ENCODE data around the gene PRH2. TPM values are rescaled to one million over a fixed set of nuclear protein-coding genes. Genes with fewer than 3 reads are reported as not detected.

Gene PRH2
- polyA plus RNA-seq, 1 of the 3 experiments (the other 2 are of a cell fraction), result not detected

DNA sequence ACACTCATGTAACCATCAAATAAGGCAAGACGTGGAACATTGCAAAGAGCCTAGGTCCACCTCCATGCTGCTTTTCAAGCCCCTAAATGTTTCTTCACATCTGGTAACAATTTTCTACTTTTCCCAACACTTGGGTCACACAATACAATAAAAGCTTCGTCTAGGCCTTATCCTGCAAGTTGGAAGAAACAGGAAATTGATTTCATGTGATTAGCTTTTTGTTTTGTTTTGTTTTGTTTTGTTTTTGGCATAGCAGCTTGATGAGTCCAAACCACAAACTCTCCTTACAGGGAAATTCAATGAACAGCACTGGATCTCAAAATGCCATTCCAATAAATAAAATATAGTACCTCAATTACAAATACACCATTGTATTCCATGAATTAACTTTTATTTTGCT, 38.4 kb downstream of the PRH2 start:
- POLR2A ChIA-PET, result no interaction called here

DNA sequence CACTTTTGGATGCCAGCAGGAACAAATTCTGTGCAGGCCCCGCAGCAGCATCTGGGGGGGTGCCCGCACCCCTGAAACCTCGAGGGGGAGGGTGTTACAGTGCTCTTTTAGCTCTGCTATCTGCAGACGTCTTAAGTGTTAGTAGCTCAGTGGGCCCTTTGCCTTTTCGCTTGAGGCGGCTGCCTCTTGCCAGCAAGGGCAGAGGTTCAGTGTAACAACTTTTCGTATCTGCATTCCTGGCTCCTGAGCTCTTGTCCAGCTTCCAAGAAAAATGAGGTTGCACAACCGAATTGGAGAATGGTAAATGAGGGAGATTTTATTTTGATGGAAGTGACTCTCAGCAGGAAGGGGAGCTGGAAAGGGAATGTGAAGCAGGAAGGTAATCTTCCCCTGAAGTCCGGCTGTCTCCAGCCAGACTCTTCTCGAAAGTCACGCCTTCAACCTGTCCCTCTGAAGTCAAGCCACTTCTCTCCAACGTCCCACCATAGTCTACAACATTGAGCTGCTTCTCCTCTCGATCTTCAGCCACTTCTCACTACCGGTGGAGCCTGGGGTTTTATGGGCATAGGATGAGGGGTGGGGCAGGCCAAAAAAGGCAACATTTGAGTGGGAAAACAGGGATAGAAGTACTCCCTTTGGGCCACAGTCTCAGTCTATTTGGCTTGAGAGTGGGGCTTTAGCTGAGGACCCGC, 39.9 kb downstream of the PRH2 start:
- ChIA-PET CTCF (interaction anchor here (1.1 kb wide), 1 partner anchor 27 kb away, joined by 3 read pairs; no protein-coding TSS in a partner anchor), POLR2A (no interaction called here)
- Histone ChIP-seq H3K9ac (no peak overlapping the region), H3K4me3 (ENCODE audit: low read depth in 2 of 2, low read length in 1 of 2) (no peak overlapping the region), H3K9me3 (no peaks in the 10 kb centered on the region), H4K20me1 (ENCODE audit: insufficient read depth) (no peaks in the 10 kb centered on the region), H3F3A (replicated peaks; ENCODE audit: insufficient read depth) (no peaks in the 10 kb centered on the region), H3K79me2 (ENCODE audit: insufficient read depth) (0 out of 2 replicates have a peak, but pooled peaks cover 3% of the 10 kb centered on the region), H3K9me2 (no peaks in the 10 kb centered on the region), H2AFZ (ENCODE audit: low read depth) (no peak overlapping the region), H3K27me3 (ENCODE audit: insufficient read depth) (no peaks in the 10 kb centered on the region), H3K4me2 (no peak overlapping the region), H3K36me3 (replicated peaks in 1 of 2; ENCODE audit: control insufficient read depth in 1 of 2, insufficient read depth in 2 of 2, low read length in 1 of 2) (peaks cover 0 to 3% of the 10 kb centered on the region in 2 experiments), H3K27ac (ENCODE audit: low read depth in 2 of 2, low read length in 1 of 2) (no peak overlapping the region), H3K4me1 (ENCODE audit: control insufficient read depth in 1 of 2, insufficient read depth in 2 of 2, low read depth in 1 of 2, low read length in 1 of 2) (no peaks in the 10 kb centered on the region; a peak in 2 of 4 replicates)
- 96% methylated on average over 9 of the region's 15 CpGs for WGBS (ENCODE audit: low lambda C conversion rate)
- TF ChIP-seq FOXM1 (IDR thresholded peaks at IDR 0.05; ENCODE audit: low read depth) (no peak), FOSL2 (IDR thresholded peaks at IDR 0.05; ENCODE audit: borderline replicate concordance, low read depth) (no peak), MXI1 (IDR thresholded peaks at IDR 0.05; ENCODE audit: low read depth, low read length) (no peak), RFX5 (IDR thresholded peaks at IDR 0.05; ENCODE audit: low read length) (no peak), RXRA (IDR thresholded peaks at IDR 0.05; ENCODE audit: borderline replicate concordance, low read depth) (no peak)
- DNase-seq, result no peak

More for the DNA sequence above, 38.4 kb downstream of the PRH2 start:
- no peaks in the 10 kb centered on the region for H4K20me1 ChIP-seq (ENCODE audit: insufficient read depth)
- H3K4me3 ChIP-seq (ENCODE audit: low read depth in 2 of 2, low read length in 1 of 2), result no peak overlapping the region
- H3K79me2 ChIP-seq (ENCODE audit: insufficient read depth), result no peaks in the 10 kb centered on the region
- no peak overlapping the region for H3K9ac ChIP-seq
- TF ChIP-seq NFIC (IDR thresholded peaks at IDR 0.05; ENCODE audit: borderline replicate concordance) (no peak), EZH2phosphoT487 (IDR thresholded peaks at IDR 0.05; ENCODE audit: borderline replicate concordance, low read depth) (no peak), SIN3A (IDR thresholded peaks at IDR 0.05; ENCODE audit: borderline replicate concordance, low read depth, low read length) (no peak), EP300 (IDR thresholded peaks at IDR 0.05; ENCODE audit: borderline replicate concordance in 1 of 2, low read depth in 1 of 2, low read length in 1 of 2) (no peak)
- TF ChIP-seq, protein P1, sequence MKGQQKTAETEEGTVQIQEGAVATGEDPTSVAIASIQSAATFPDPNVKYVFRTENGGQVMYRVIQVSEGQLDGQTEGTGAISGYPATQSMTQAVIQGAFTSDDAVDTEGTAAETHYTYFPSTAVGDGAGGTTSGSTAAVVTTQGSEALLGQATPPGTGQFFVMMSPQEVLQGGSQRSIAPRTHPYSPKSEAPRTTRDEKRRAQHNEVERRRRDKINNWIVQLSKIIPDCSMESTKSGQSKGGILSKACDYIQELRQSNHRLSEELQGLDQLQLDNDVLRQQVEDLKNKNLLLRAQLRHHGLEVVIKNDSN (IDR thresholded peaks at IDR 0.05; ENCODE audit: borderline replicate concordance, low read depth), result no peak
- TF ChIP-seq, protein P2, sequence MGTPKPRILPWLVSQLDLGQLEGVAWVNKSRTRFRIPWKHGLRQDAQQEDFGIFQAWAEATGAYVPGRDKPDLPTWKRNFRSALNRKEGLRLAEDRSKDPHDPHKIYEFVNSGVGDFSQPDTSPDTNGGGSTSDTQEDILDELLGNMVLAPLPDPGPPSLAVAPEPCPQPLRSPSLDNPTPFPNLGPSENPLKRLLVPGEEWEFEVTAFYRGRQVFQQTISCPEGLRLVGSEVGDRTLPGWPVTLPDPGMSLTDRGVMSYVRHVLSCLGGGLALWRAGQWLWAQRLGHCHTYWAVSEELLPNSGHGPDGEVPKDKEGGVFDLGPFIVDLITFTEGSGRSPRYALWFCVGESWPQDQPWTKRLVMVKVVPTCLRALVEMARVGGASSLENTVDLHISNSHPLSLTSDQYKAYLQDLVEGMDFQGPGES (IDR thresholded peaks at IDR 0.05; ENCODE audit: low read depth, low read length), result no peak
- TF ChIP-seq, protein P3, sequence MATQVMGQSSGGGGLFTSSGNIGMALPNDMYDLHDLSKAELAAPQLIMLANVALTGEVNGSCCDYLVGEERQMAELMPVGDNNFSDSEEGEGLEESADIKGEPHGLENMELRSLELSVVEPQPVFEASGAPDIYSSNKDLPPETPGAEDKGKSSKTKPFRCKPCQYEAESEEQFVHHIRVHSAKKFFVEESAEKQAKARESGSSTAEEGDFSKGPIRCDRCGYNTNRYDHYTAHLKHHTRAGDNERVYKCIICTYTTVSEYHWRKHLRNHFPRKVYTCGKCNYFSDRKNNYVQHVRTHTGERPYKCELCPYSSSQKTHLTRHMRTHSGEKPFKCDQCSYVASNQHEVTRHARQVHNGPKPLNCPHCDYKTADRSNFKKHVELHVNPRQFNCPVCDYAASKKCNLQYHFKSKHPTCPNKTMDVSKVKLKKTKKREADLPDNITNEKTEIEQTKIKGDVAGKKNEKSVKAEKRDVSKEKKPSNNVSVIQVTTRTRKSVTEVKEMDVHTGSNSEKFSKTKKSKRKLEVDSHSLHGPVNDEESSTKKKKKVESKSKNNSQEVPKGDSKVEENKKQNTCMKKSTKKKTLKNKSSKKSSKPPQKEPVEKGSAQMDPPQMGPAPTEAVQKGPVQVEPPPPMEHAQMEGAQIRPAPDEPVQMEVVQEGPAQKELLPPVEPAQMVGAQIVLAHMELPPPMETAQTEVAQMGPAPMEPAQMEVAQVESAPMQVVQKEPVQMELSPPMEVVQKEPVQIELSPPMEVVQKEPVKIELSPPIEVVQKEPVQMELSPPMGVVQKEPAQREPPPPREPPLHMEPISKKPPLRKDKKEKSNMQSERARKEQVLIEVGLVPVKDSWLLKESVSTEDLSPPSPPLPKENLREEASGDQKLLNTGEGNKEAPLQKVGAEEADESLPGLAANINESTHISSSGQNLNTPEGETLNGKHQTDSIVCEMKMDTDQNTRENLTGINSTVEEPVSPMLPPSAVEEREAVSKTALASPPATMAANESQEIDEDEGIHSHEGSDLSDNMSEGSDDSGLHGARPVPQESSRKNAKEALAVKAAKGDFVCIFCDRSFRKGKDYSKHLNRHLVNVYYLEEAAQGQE (IDR thresholded peaks at IDR 0.05; ENCODE audit: low read depth, low read length), result no peak
- H3K4me2 ChIP-seq, result no peak overlapping the region
- DNase-seq, result peak; percentile 23
- CTCF ChIA-PET, result no interaction called here
- no peak overlapping the region for H3K27ac ChIP-seq (ENCODE audit: low read depth in 2 of 2, low read length in 1 of 2)
- no peaks in the 10 kb centered on the region; a peak in 2 of 4 replicates for H3K4me1 ChIP-seq (ENCODE audit: control insufficient read depth in 1 of 2, insufficient read depth in 2 of 2, low read depth in 1 of 2, low read length in 1 of 2)
- no peaks in the 10 kb centered on the region for H3F3A ChIP-seq (replicated peaks; ENCODE audit: insufficient read depth)
- no peaks in the 10 kb centered on the region for H3K9me3 ChIP-seq
- H2AFZ ChIP-seq (ENCODE audit: low read depth), result no peak overlapping the region
- no peaks in the 10 kb centered on the region for H3K27me3 ChIP-seq (ENCODE audit: insufficient read depth)
- 73% methylated on average over 2 of the region's 2 CpGs for WGBS (ENCODE audit: low lambda C conversion rate)
- H3K9me2 ChIP-seq, result no peaks in the 10 kb centered on the region
- H3K36me3 ChIP-seq (replicated peaks in 1 of 2; ENCODE audit: control insufficient read depth in 1 of 2, insufficient read depth in 2 of 2, low read length in 1 of 2), result no peaks in the 10 kb centered on the region

All from SK-N-SH (cell line).